B cell (primary cell): Measurements from ENCODE around the gene SCP2. TPM values are rescaled to one million over a fixed set of nuclear protein-coding genes. Genes with fewer than 3 reads are reported as not detected.

ENCODE experiments used
- ATAC-seq: fragments of 200-7000 bp; cut with Tn5 transposase; one replicate; pipeline ENCODE4 v1.10.0; 2021; ENCODE audit warnings: low read depth, mild to moderate bottlenecking, moderate number of reproducible peaks, moderate library complexity
- CTCF ChIA-PET: fragments of 350-600 bp; sonication (Branson Sonifier 250); formaldehyde crosslinking; loops from one replicate; lab custom pipeline; 2021; ENCODE audit warnings: antibody characterized with exemption, inconsistent platforms; lab: Charles Lee
- POLR2A ChIA-PET: fragments of 350-600 bp; sonication (Branson Sonifier 250); formaldehyde crosslinking; loops from one replicate; lab custom pipeline; 2021; ENCODE audit warnings: antibody characterized with exemption; lab: Charles Lee
- DNase-seq: peaks from one replicate; pipeline ENCODE4 v3.0.0; 2013
- H2AFZ ChIP-seq: 2 replicates; pipeline ENCODE4 v1.6.1; 2012; ENCODE audit warnings: mild to moderate bottlenecking, low read depth, low read length; ENCODE audit not compliant: insufficient read depth, poor library complexity, severe bottlenecking
- H3K27ac ChIP-seq, 2 donors: 1 replicate in 1 of 2; 2 replicates in 1 of 2; pipeline ENCODE4 v1.5.1; 2012 to 2013; ENCODE audit warnings: low read length in 2 of 2, mild to moderate bottlenecking in 2 of 2, moderate library complexity in 1 of 2
- H3K27me3 ChIP-seq, 4 experiments: fragments of 200-600 bp in 1 of 4; sonication (generic) in 1 of 4; replicated peaks in 1 of 4; 1 replicate in 2 of 4; 2 replicates in 2 of 4; pipeline versions ENCODE4 v1.6.1 to v1.7.0; 2013 to 2016; ENCODE audit warnings: low read length in 3 of 4, mild to moderate bottlenecking in 2 of 4, mixed read lengths in 1 of 4, moderate library complexity in 1 of 4; ENCODE audit not compliant: insufficient read depth in 4 of 4, control insufficient read depth in 3 of 4; ENCODE audit errors: control extremely low read depth in 1 of 4
- H3K36me3 ChIP-seq, 2 experiments: replicated peaks in 1 of 2; 1 replicate in 1 of 2; 2 replicates in 1 of 2; pipeline versions ENCODE4 v1.6.1 to v1.7.1; 2013; ENCODE audit warnings: low read length in 1 of 2; ENCODE audit not compliant: insufficient read depth in 2 of 2, control insufficient read depth in 1 of 2; ENCODE audit errors: control extremely low read depth in 1 of 2, extremely low read depth in 1 of 2
- H3K4me1 ChIP-seq, 2 donors: fragments of 200-600 bp in 1 of 2; sonication (generic) in 1 of 2; 1 replicate in 1 of 2; 2 replicates in 1 of 2; pipeline versions ENCODE4 v1.5.1 to v1.6.1; 2013 to 2017; ENCODE audit warnings: low read length in 2 of 2; ENCODE audit not compliant: control insufficient read depth in 2 of 2, insufficient read depth in 2 of 2
- H3K4me2 ChIP-seq: replicated peaks from 2 replicates; pipeline ENCODE3; 2012; ENCODE audit warnings: mild to moderate bottlenecking, low read depth, low read length; ENCODE audit not compliant: poor library complexity, severe bottlenecking
- H3K4me3 ChIP-seq, 5 experiments: fragments of 200-600 bp in 1 of 5; sonication (generic) in 1 of 5; 1 replicate in 3 of 5; 2 replicates in 2 of 5; pipeline versions ENCODE4 v1.5.1 to v1.7.0; 2011 to 2016; ENCODE audit warnings: low read length in 4 of 5, mild to moderate bottlenecking in 4 of 5, low read depth in 2 of 5, control low read depth in 1 of 5, moderate library complexity in 1 of 5; ENCODE audit not compliant: insufficient read depth in 1 of 5; ENCODE audit errors: control extremely low read depth in 1 of 5, extremely low read depth in 1 of 5
- H3K79me2 ChIP-seq: fragments of 200-600 bp; sonication (generic); one replicate; pipeline ENCODE4 v1.6.0; 2016; ENCODE audit warnings: low read length; ENCODE audit not compliant: control insufficient read depth, insufficient read depth
- H3K9ac ChIP-seq: fragments of 200-600 bp; sonication (generic); 2 replicates; pipeline ENCODE4 v1.6.1; 2017; ENCODE audit warnings: mild to moderate bottlenecking, low read length, moderate library complexity
- H3K9me3 ChIP-seq, 3 donors: one replicate each; pipeline versions ENCODE4 v1.6.1 to v1.7.1; 2013; ENCODE audit warnings: low read length in 2 of 3; ENCODE audit not compliant: control insufficient read depth in 2 of 3, insufficient read depth in 1 of 3; ENCODE audit errors: control extremely low read depth in 1 of 3
- H4K20me1 ChIP-seq: 2 replicates; pipeline ENCODE4 v1.6.0; 2012; ENCODE audit warnings: mild to moderate bottlenecking, low read length; ENCODE audit not compliant: insufficient read depth, control insufficient read depth, poor library complexity, severe bottlenecking
- H3K27ac Mint-ChIP-seq: one replicate; pipeline ENCODE4 v1.8.0; 2021; ENCODE audit warnings: mixed read lengths
- H3K27me3 Mint-ChIP-seq: one replicate; pipeline ENCODE4 v1.8.0; 2021; ENCODE audit warnings: mixed read lengths
- H3K4me1 Mint-ChIP-seq: one replicate; pipeline ENCODE4 v1.8.0; 2021; ENCODE audit warnings: mixed read lengths
- H3K4me3 Mint-ChIP-seq: one replicate; pipeline ENCODE4 v1.8.0; 2021; ENCODE audit warnings: mixed read lengths
- H3K9me3 Mint-ChIP-seq: one replicate; pipeline ENCODE4 v1.8.0; 2022; ENCODE audit warnings: mixed read lengths; ENCODE audit not compliant: insufficient read depth
- CTCF ChIP-seq: fragments of 200-600 bp; IDR thresholded peaks from one replicate; pipeline ENCODE4 v1.8.0; 2022; ENCODE audit warnings: antibody characterized with exemption, mild to moderate bottlenecking
- EZH2 ChIP-seq: IDR thresholded peaks from 2 replicates; pipeline ENCODE4 v1.6.1; 2012; ENCODE audit warnings: borderline replicate concordance, low read depth, mild to moderate bottlenecking, moderate library complexity, low read length; ENCODE audit not compliant: insufficient read depth, poor library complexity, severe bottlenecking
- WGBS: methylation state at CpG from one replicate; pipeline ENCODE4 v1.1.5; 2013; ENCODE audit warnings: missing lambda C conversion rate; ENCODE audit not compliant: insufficient coverage; 5-methylcytosine and 5-hydroxymethylcytosine counted together
- intact Hi-C: fragments of 100-400 bp; cut with micrococcal nuclease; formaldehyde crosslinking; loops from one replicate; pipeline ENCODE4 v1.10.0; 2022
- polyA plus RNA-seq: library from polyadenylated mRNA; depleted of rRNA; stranded (reverse); fragments of >200 nt; gene quantifications from 2 replicates; pipeline ENCODE4 v1.2.3, GENCODE V29; 2012
- total RNA-seq, 2 donors: library from RNA; stranded (reverse); fragments of 120-200 nt in 1 of 2; gene quantifications; 1 replicate in 1 of 2; 2 replicates in 1 of 2; pipeline versions ENCODE4 v1.2.3 to v1.2.4, GENCODE V29; 2013 to 2022

SCP2 gene
- total and polyA plus RNA-seq, 2 donors (not counting 1 experiment from before 2014, with no cell fraction given), result 19.4 to 46.6 TPM

- Histone ChIP-seq H3K36me3 (no peaks in the 10 kb centered on the region), H3K4me2 (no peak overlapping the region), H4K20me1 (no peaks in the 10 kb centered on the region), H3K79me2 (no peaks in the 10 kb centered on the region), H3K9ac (no peak overlapping the region), H3K4me1 (no peaks in the 10 kb centered on the region), H3K27ac (no peak overlapping the region), H3K27me3 (no peaks in the 10 kb centered on the region), H2AFZ (no peak overlapping the region), H3K4me3 (no peak overlapping the region), H3K9me3 (no peaks in the 10 kb centered on the region)
- WGBS, result no CpG with 5 or more reads among the region's 1 CpG
- intact Hi-C loops, result no loop called here
- ChIA-PET CTCF (interaction anchor here (0.6 kb wide), 1 partner anchor 16 kb away, joined by 4 read pairs; the partner anchor contains the start of gene ECHDC2), POLR2A (no interaction called here)
- DNase-seq, result no peak
- Mint-ChIP-seq H3K27ac (no peak overlapping the region), H3K27me3 (no peaks in the 10 kb centered on the region), H3K4me3 (no peak overlapping the region), H3K9me3 (no peaks in the 10 kb centered on the region), H3K4me1 (no peaks in the 10 kb centered on the region)
- ATAC-seq, result no peak
- TF ChIP-seq EZH2, result no peak
- no peak for TF ChIP-seq CTCF
Measured at GRCh38 chr1:52938183-52938451, 11.0 kb downstream of the SCP2 start.

- Histone ChIP-seq H3K9me3 (no peaks in the 10 kb centered on the region), H4K20me1 (no peaks in the 10 kb centered on the region), H3K4me1 (no peaks in the 10 kb centered on the region), H3K27me3 (no peaks in the 10 kb centered on the region), H3K4me3 (no peak overlapping the region), H3K9ac (no peak overlapping the region), H3K79me2 (no peaks in the 10 kb centered on the region), H3K4me2 (no peak overlapping the region), H3K27ac (no peak overlapping the region), H3K36me3 (no peaks in the 10 kb centered on the region), H2AFZ (no peak overlapping the region)
- ATAC-seq (no peak), DNase-seq (no peak)
- Mint-ChIP-seq H3K27ac (no peak overlapping the region), H3K9me3 (no peaks in the 10 kb centered on the region), H3K27me3 (no peaks in the 10 kb centered on the region), H3K4me3 (no peak overlapping the region), H3K4me1 (no peaks in the 10 kb centered on the region)
- WGBS, result 80% methylated on average over 1 of the region's 3 CpGs
- ChIA-PET CTCF (no interaction called here), POLR2A (no interaction called here)
- intact Hi-C loops, result no loop called here
- TF ChIP-seq CTCF, result no peak
- no peak for TF ChIP-seq EZH2
Measured at GRCh38 chr1:52943876-52944416, 16.9 kb downstream of the SCP2 start.
